GM12891 (cell line): ENCODE results near the gene LAMA2.

Source experiments
- DNase-seq: peaks from one replicate; pipeline ENCODE4 v3.0.0; 2011; ENCODE audit warnings: low spot score; ENCODE audit not compliant: insufficient read length
- FAIRE-seq: peaks from 2 replicates; lab custom pipeline; 2011; peaks lifted over from hg19 to GRCh38; lab: Jason Lieb, UNC
- PAX5 ChIP-seq: IDR thresholded peaks from 2 replicates; pipeline ENCODE4 v1.6.1; 2011; ENCODE audit warnings: low read length, moderate library complexity, mild to moderate bottlenecking; ENCODE audit not compliant: insufficient read depth, severe bottlenecking
- POLR2A ChIP-seq: IDR thresholded peaks from 2 replicates; pipeline ENCODE4 v1.6.1; 2011; ENCODE audit warnings: low read depth, low read length, control low read depth
- POLR2AphosphoS5 ChIP-seq: IDR thresholded peaks from 2 replicates; pipeline ENCODE4 v1.6.1; 2011; ENCODE audit warnings: low read depth, low read length, control low read depth
- POU2F2 ChIP-seq: IDR thresholded peaks from 2 replicates; pipeline ENCODE4 v1.6.1; 2011; ENCODE audit warnings: low read depth, mild to moderate bottlenecking, control low read depth, low read length, moderate library complexity
- SPI1 ChIP-seq: IDR thresholded peaks from 2 replicates; pipeline ENCODE4 v1.6.1; 2011; ENCODE audit warnings: low read depth, low read length, control low read depth
- TAF1 ChIP-seq: IDR thresholded peaks from 2 replicates; pipeline ENCODE4 v1.6.1; 2011; ENCODE audit warnings: low read depth, low read length, control low read depth

Gene LAMA2

DNA sequence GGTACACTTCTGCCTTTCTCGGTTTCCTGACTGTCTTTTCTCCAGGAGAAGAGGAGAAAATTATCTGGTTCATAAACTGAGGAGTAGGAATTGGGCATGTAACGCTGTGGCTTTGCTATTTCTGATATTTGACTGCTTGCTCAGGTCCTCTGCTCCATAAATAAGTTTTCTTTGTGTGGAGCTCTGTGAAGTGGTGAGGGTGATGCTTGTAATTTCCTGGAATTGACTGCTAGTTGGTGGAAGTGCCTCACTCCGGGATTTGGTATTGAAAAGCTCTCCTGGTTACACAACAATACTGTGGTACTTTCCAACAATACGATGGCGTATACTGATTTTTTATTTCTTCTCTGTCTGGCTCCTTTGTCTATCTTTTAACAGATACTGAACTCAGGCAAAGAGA, 25.1 kb upstream of the LAMA2 start:
- TF ChIP-seq POLR2A (no peak), SPI1 (no peak), POU2F2 (no peak), TAF1 (no peak), POLR2AphosphoS5 (no peak), PAX5 (no peak)
- no peak for FAIRE-seq
- no peak for DNase-seq

GRCh38 chr6:128860782-128861181, 22.2 kb upstream of the LAMA2 start:
- TF ChIP-seq POLR2A, result no peak
- TF ChIP-seq POLR2AphosphoS5, result no peak
- TF ChIP-seq TAF1, result no peak
- TF ChIP-seq POU2F2, result no peak
- TF ChIP-seq SPI1, result no peak
- no peak for TF ChIP-seq PAX5
- no peak for FAIRE-seq
- DNase-seq, result no peak

- TF ChIP-seq POU2F2 (no peak), POLR2A (no peak), PAX5 (no peak), SPI1 (no peak), POLR2AphosphoS5 (no peak)
- FAIRE-seq (no peak), DNase-seq (no peak)
Observed at GRCh38 chr6:128863983-128864382, 19.0 kb upstream of the LAMA2 start.

DNA sequence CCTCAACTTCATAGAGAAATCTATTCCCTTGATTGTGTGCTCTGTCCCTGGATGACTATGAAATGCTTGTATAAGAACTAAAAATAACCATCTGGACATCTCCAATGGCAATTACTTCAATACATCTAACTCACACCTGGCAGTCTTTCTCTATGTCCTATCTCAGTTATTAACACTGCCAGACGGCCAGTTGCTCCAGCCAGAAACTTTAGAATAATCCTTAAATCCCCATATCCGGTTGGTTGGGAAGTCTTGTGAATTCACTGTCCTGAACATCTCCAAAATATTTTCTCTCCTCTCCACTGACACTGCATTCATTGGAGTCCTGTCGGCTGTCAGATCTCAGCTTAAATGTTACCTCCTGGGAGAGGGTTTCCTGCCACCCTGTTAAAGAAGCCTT, 12.2 kb upstream of the LAMA2 start:
- no peak for FAIRE-seq
- TF ChIP-seq SPI1 (no peak), PAX5 (no peak), TAF1 (no peak), POLR2A (no peak), POLR2AphosphoS5 (no peak), POU2F2 (no peak)
- DNase-seq, result no peak

DNA sequence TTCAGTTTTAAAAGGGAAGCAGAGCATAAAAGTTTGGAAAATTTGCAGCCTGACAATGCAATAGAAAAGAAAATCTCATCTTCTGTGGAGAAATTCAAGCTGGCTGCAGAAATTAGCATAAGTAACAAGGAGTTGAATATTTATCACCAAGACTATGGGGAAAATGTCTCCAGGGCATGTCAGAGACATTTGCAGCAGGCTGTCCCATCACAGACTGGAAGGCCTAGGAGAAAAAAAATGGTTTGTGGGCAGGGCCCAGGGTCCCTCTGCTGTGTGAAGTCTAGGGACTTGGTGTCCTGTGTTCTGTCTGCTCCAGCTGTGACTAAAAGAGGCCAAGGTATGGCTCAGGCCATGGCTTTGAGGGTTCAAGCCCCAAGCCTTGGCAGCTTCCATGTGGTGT, 8.1 kb upstream of the LAMA2 start:
- DNase-seq, result no peak
- TF ChIP-seq TAF1 (no peak), POU2F2 (no peak), POLR2AphosphoS5 (no peak), POLR2A (no peak), SPI1 (no peak), PAX5 (no peak)
- FAIRE-seq, result no peak

- no peak for FAIRE-seq
- no peak for DNase-seq
- TF ChIP-seq TAF1 (no peak), SPI1 (no peak), POLR2A (no peak), PAX5 (no peak), POLR2AphosphoS5 (no peak), POU2F2 (no peak)
Observed at GRCh38 chr6:128882560-128882959, 378 bp upstream of the LAMA2 start.

DNA sequence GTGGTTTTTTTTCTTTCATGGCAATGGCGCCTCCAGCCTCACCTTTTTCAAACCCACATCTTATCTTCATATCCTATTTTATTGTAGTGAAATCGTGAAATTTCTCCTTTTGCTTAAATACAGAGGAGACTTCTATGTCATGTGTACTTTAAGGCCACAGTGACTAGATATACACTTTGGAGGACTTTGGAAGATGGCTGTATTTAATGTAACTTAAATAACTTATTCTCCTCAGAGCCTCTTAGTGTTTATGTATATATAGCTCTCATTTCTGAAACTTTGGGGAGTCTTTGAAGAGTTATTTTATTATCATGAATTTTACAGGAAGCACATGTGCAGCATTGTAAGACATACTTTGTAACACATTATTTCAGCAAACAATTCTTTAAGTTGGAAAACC, 968 bp downstream of the LAMA2 start:
- FAIRE-seq (no peak), DNase-seq (no peak)
- no peak for TF ChIP-seq POU2F2
- TF ChIP-seq POLR2AphosphoS5, result no peak

DNA sequence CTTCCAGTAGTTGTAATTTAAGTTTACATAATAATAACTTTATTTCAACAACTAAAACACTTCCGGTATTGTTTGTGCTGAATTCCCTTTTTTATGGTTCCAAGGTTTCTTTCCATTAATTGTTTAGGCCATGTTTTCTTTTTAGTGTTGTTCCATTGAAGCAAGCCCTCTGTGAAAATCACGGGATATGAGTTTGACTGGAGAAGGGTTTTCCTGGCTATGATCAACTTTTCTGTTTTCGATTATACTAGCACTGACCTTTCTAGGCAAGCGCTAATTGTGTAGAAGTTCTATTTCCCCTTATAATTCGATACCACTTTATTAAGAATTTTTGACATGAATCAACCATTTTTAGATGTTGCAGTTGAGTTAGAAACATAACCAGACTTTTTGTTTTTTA, 2.4 kb downstream of the LAMA2 start:
- TF ChIP-seq POLR2A (no peak), TAF1 (no peak)
- DNase-seq, result no peak
- FAIRE-seq, result no peak

- no peak for TF ChIP-seq TAF1
- no peak for TF ChIP-seq SPI1
- TF ChIP-seq POLR2AphosphoS5, result no peak
- no peak for TF ChIP-seq POU2F2
- no peak for TF ChIP-seq POLR2A
- TF ChIP-seq PAX5, result no peak
- FAIRE-seq, result no peak
- no peak for DNase-seq
Observed at GRCh38 chr6:128886706-128887105, 3.8 kb downstream of the LAMA2 start.

GRCh38 chr6:128888444-128889175, 5.7 kb downstream of the LAMA2 start:
- DNase-seq (no peak), FAIRE-seq (no peak)

More at GRCh38 chr6:128888444-128889175, 5.7 kb downstream of the LAMA2 start:
- TF ChIP-seq POLR2A (no peak), POLR2AphosphoS5 (no peak), TAF1 (no peak), PAX5 (no peak), POU2F2 (no peak), SPI1 (no peak)
